Endothelial cell of umbilical vein (primary cell): Measurements from ENCODE around the gene IL20.

ENCODE experiments used
- CTCF ChIP-seq, 2 donors: IDR thresholded peaks; 1 replicate in 1 of 2; 2 replicates in 1 of 2; pipeline ENCODE4 v1.5.1; 2011; ENCODE audit warnings: low read length in 2 of 2, mild to moderate bottlenecking in 2 of 2, moderate library complexity in 2 of 2, control low read depth in 1 of 2, inconsistent platforms in 1 of 2, low read depth in 1 of 2; ENCODE audit not compliant: insufficient read depth in 1 of 2; ENCODE audit errors: extremely low read depth in 1 of 2
- EZH2 ChIP-seq: IDR thresholded peaks from 2 replicates; pipeline ENCODE4 v1.6.1; 2012; ENCODE audit warnings: borderline replicate concordance, low read depth, mild to moderate bottlenecking, moderate library complexity, low read length, inconsistent platforms; ENCODE audit not compliant: severe bottlenecking
- FOS ChIP-seq: IDR thresholded peaks from 2 replicates; pipeline ENCODE4 v1.6.1; 2011; ENCODE audit warnings: mild to moderate bottlenecking, low read length, moderate library complexity, borderline replicate concordance; ENCODE audit not compliant: insufficient read depth

GRCh38 chr1:206833801-206834200 lies 31.6 kb upstream of the IL20 start:
- TF ChIP-seq CTCF (IDR thresholded peaks at IDR 0.05; ENCODE audit: extremely low read depth in 1 of 2, insufficient read depth in 1 of 2, low read depth in 1 of 2, low read length in 2 of 2) = no peak
- no peak for TF ChIP-seq FOS
- TF ChIP-seq EZH2 = no peak
